GM12864 (cell line): ENCODE results near the gene ZC3H8.

Experiments
- DNase-seq: peaks from one replicate; pipeline ENCODE4 v3.0.0-alpha.2; 2011; ENCODE audit warnings: low read depth
- H3K4me3 ChIP-seq: 2 replicates; pipeline ENCODE4 v1.5.1; 2011; ENCODE audit warnings: mild to moderate bottlenecking, low read depth, low read length, control low read depth
- TF ChIP-seq, protein P1 (sequence below): IDR thresholded peaks from 2 replicates; pipeline ENCODE4 v1.5.1; 2011; ENCODE audit warnings: low read depth, mild to moderate bottlenecking, moderate library complexity, low read length, control low read depth, inconsistent platforms; ENCODE audit errors: missing control alignments

ZC3H8 gene

DNA sequence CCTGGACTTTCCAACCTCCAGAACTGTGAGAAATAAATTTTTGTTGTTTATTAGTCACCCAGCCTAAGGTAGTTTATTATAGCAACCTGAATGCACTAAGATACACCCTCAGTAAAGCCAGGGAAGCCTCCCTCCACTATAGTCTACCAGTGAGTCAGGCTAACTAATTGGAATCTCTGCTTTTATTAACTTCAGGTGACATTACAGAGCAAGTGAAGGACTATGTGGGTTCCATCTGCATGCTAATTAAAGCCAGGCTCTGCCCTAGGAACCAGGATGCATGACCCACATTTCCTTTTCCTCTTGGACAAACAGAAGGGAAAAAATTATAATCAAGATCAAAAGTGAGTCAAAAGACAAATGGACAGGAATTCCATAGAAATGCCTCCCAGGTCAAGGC lies 56.1 kb downstream of the ZC3H8 start:
- TF ChIP-seq, protein P1, sequence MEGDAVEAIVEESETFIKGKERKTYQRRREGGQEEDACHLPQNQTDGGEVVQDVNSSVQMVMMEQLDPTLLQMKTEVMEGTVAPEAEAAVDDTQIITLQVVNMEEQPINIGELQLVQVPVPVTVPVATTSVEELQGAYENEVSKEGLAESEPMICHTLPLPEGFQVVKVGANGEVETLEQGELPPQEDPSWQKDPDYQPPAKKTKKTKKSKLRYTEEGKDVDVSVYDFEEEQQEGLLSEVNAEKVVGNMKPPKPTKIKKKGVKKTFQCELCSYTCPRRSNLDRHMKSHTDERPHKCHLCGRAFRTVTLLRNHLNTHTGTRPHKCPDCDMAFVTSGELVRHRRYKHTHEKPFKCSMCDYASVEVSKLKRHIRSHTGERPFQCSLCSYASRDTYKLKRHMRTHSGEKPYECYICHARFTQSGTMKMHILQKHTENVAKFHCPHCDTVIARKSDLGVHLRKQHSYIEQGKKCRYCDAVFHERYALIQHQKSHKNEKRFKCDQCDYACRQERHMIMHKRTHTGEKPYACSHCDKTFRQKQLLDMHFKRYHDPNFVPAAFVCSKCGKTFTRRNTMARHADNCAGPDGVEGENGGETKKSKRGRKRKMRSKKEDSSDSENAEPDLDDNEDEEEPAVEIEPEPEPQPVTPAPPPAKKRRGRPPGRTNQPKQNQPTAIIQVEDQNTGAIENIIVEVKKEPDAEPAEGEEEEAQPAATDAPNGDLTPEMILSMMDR = no peak
- no peak for DNase-seq
- H3K4me3 ChIP-seq = no peak overlapping the region

DNA sequence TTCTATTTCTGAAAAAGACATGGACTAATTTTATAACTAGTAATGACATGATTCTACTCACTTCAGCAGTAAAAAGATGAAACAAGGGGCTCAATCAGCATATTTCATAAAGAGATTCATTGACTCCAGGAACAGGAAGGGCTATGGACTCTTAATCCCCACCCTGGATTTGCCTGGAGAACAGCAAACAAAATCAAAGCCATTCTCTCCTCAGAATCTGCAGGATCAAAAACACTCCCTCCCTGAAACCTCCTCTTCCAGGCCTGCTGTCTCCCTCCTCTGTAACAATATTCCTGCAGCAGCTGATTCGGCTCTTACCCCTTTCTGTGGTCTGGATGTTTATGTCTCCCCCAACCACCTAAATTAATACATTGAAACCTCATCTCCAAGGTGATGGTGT lies 57.0 kb downstream of the ZC3H8 start:
- TF ChIP-seq, protein P1 = no peak
- DNase-seq = no peak
- no peak overlapping the region for H3K4me3 ChIP-seq

DNA sequence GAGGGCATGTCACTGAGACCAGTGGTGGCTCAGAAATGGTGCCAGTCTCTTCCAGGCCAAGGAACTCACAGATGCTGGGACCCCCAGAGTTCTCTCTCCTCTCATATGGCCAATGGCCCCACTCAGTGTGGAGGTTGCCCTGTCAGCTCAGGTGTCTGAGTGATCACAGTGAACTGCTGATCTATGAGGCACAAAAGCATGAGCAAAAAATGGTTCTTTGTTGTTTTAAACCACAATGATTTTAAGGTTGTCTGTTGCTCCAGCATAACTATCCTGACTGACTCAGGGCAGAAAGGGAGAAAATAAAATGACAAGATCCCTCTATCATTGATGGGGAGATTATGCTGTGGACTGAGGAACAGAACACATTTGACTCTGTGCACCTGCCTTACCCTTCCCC lies 58.9 kb downstream of the ZC3H8 start:
- H3K4me3 ChIP-seq = no peak overlapping the region
- no peak for DNase-seq
- TF ChIP-seq, protein P1 = no peak

DNA sequence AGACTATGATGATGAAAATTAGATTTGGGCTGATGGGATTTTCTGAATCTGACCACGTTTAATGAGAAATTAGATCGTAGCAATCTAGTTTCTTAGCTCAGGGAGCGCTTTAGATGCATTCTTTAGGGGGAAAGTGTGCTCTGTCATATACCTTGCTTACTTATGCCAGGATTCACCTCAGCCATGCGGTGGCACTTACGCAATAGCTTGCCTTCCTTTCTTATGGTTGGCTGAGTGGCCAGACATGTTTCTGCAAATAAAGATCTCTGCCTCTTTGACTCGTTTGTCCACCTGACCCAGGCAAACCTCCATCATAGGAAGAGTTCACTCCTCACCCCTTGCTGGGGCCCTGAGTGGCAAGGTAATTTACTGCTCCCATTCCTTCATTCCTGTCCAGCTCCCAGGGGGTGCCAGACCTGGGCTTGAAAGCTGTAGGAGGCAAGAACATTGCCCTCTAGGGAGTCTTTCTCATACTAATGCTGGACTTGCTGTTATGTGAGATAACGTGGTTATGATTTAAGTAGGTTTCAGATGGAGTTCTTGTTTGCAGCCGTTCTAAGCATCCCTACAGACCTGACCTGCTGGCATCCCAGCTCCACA lies 59.6 kb downstream of the ZC3H8 start:
- H3K4me3 ChIP-seq = no peak overlapping the region
- TF ChIP-seq, protein P1 = no peak

GRCh38 chr2:112194482-112194881 lies 60.4 kb downstream of the ZC3H8 start:
- TF ChIP-seq, protein P1 = no peak
- no peak for DNase-seq
- H3K4me3 ChIP-seq = no peak overlapping the region

More for the DNA sequence above, 59.6 kb downstream of the ZC3H8 start:
- no peak for DNase-seq

DNA sequence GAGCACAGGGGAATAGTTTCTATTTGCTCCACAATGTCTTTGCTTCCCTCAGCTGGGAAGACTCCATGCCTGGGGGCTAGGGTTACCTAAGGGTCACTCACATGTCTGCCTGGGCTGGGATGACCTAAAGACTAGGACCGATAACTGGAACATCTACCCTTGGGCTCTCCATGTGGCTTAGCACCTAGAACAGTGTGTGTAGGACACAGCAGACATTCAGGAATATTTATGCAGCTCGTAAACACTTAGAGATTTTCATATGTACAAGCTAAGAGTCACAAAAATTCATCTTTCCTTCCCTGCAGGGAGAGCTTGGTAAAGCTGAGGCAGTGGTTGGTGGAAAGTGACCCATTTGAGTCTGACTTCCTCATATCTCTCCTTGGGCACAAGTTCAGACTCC lies 60.8 kb downstream of the ZC3H8 start:
- TF ChIP-seq, protein P1 = no peak
- H3K4me3 ChIP-seq = no peak overlapping the region
- DNase-seq = no peak

DNA sequence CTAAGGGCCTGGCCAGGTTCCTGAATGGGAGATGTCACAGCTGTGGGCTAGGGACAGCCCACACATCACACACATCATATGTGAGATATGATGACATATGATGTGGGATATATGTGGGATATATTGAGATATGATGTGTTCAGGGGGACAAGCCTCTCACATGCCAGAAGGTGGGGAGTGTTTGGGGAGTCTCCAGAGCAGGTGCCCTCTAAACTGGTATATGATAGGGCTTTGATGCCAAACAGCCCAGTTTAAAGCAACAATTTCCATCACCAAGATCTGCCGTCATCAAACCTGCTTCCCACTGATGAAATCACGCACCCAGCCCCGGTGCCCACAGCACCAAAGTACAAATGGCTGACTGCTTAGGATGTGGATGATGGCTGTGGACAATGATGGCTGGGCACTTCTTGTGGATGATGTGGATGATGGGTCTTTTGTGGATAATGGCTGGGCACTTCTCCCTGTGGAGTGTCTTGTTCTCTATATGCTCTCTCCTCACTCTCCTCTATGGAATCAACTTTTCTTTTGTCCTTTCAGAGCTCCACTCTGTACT lies 65.8 kb downstream of the ZC3H8 start:
- H3K4me3 ChIP-seq = no peak overlapping the region
- TF ChIP-seq, protein P1 = no peak
- no peak for DNase-seq
